Measurements from ENCODE around the gene ZCWPW2. TPM values are rescaled to one million over a fixed set of nuclear protein-coding genes. Genes with fewer than 3 reads are reported as not detected.

ZCWPW2 gene
- total and polyA plus RNA-seq, 9 of the 15 experiments (the other 6 are each of a cell fraction or from before 2014, with no cell fraction given) = 0.10 to 0.77 (median 0.44) TPM

- TF ChIP-seq NFIX (CRISPR knock-in tag; IDR thresholded peaks at IDR 0.05; ENCODE audit: low read depth) (no peak), SIN3A (IDR thresholded peaks at IDR 0.05; ENCODE audit: borderline replicate concordance in 2 of 2, control insufficient read depth in 1 of 2, low read depth in 2 of 2, low read length in 2 of 2) (no peak), SLC30A9 (CRISPR knock-in tag; IDR thresholded peaks at IDR 0.05) (no peak), TRIM24 (IDR thresholded peaks at IDR 0.05) (peak; percentile 98), FOXA1 (IDR thresholded peaks at IDR 0.05; ENCODE audit: borderline replicate concordance) (no peak), MEIS2 (IDR thresholded peaks at IDR 0.05; ENCODE audit: partially characterized antibody) (peak; percentile 7), LARP7 (IDR thresholded peaks at IDR 0.05) (no peak), RBM34 (IDR thresholded peaks at IDR 0.05; ENCODE audit: borderline replicate concordance, insufficient read depth, low read length) (no peak), CEBPB (tag; IDR thresholded peaks at IDR 0.05) (peak; percentile 92), ZNF253 (CRISPR knock-in tag; conservative IDR thresholded peaks at IDR 0.05) (no peak), CBX1 (IDR thresholded peaks at IDR 0.05; ENCODE audit: low read depth) (no peak), ZNF785 (CRISPR knock-in tag; IDR thresholded peaks at IDR 0.05) (no peak), ATF3 (IDR thresholded peaks at IDR 0.05) (peak; percentile 92), ATF3 (CRISPR knock-in tag; conservative IDR thresholded peaks at IDR 0.05) (no peak), SRSF1 (IDR thresholded peaks at IDR 0.05; ENCODE audit: low read depth, low read length) (no peak), CEBPG (CRISPR knock-in tag; IDR thresholded peaks at IDR 0.05) (no peak), CEBPG (tag; conservative IDR thresholded peaks at IDR 0.05 in 1 of 2, IDR thresholded peaks at IDR 0.05 in 1 of 2) (peak; percentile 95 to 98), ZC3H8 (IDR thresholded peaks at IDR 0.05) (no peak), STAG1 (CRISPR knock-in tag; IDR thresholded peaks at IDR 0.05; ENCODE audit: borderline replicate concordance) (no peak), IRF9 (tag; IDR thresholded peaks at IDR 0.05) (0 out of 2 replicates have a peak, but pooled peaks have one; percentile 30), PURB (CRISPR knock-in tag; IDR thresholded peaks at IDR 0.05; ENCODE audit: low read depth) (no peak), PKNOX1 (IDR thresholded peaks at IDR 0.05) (peak; percentile 47), MNT (conservative IDR thresholded peaks at IDR 0.05) (no peak), COPS2 (conservative IDR thresholded peaks at IDR 0.05) (no peak), HBP1 (CRISPR knock-in tag; IDR thresholded peaks at IDR 0.05) (no peak)
These were observed 40.3 kb upstream of the ZCWPW2 start (continued) for GRCh38 chr3:28308196-28308595.
